Sigmoid colon (tissue), 3 donors: ENCODE results near the gene TAF6.

Source experiments
- POLR2A ChIP-seq, 2 donors: fragments of 450-650 bp; IDR thresholded peaks; one replicate each; pipeline ENCODE4 v1.6.1; 2016; ENCODE audit warnings: antibody characterized with exemption in 2 of 2, mild to moderate bottlenecking in 2 of 2, moderate library complexity in 2 of 2
- TF ChIP-seq, protein P1 (sequence below), 4 experiments: fragments of 450-650 bp in 3 of 4; fragments of 200-600 bp in 1 of 4; IDR thresholded peaks; one replicate each; pipeline ENCODE4 v1.5.1; 2016 to 2019; ENCODE audit warnings: antibody characterized with exemption in 4 of 4, mild to moderate bottlenecking in 3 of 4, moderate library complexity in 2 of 4

DNA sequence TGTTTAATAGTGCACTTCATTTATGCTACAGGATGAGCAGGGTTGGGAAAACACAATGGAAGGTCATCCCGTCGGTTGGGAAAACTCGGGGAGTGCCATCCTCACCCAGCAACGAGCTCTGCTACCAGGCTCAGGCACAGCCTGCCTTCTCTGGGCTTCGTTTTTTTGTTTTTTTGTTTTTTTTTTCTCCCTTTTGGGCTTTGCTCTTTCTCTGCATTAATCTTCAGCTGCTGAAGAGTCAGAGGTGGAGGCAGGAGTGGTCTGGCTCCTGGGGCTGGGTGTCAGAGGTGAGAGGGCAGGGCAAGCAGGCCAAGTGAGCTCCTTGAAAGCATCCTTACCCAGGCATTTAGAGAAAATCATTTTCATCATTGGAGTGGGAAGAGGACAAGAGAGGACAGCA lies 49.2 kb downstream of the TAF6 start:
- no peak for TF ChIP-seq POLR2A (IDR thresholded peaks at IDR 0.05)
- TF ChIP-seq, protein P1, sequence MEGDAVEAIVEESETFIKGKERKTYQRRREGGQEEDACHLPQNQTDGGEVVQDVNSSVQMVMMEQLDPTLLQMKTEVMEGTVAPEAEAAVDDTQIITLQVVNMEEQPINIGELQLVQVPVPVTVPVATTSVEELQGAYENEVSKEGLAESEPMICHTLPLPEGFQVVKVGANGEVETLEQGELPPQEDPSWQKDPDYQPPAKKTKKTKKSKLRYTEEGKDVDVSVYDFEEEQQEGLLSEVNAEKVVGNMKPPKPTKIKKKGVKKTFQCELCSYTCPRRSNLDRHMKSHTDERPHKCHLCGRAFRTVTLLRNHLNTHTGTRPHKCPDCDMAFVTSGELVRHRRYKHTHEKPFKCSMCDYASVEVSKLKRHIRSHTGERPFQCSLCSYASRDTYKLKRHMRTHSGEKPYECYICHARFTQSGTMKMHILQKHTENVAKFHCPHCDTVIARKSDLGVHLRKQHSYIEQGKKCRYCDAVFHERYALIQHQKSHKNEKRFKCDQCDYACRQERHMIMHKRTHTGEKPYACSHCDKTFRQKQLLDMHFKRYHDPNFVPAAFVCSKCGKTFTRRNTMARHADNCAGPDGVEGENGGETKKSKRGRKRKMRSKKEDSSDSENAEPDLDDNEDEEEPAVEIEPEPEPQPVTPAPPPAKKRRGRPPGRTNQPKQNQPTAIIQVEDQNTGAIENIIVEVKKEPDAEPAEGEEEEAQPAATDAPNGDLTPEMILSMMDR (IDR thresholded peaks at IDR 0.05), result no peak
